Measurements from ENCODE around the gene GNG2.

GNG2 gene

GRCh38 chr14:51860164-51860824 is at the start of gene GNG2:
TSS of gene GNG2 (plus strand) at chr14:51860612. CDS start at chr14:51950679, 90,067 bp downstream.
- DNase-seq, result peak; percentile 99 to 100

GRCh38 chr14:51811706-51812105 is 48.7 kb upstream of the GNG2 start:
- no peak for DNase-seq

- DNase-seq, result no peak
These were observed 44.4 kb upstream of the GNG2 start for GRCh38 chr14:51816031-51816430.

GRCh38 chr14:51817326-51817725 is 43.1 kb upstream of the GNG2 start:
- no peak for DNase-seq

- no peak for DNase-seq
These were observed 41.5 kb upstream of the GNG2 start for GRCh38 chr14:51818748-51819380.

GRCh38 chr14:51821822-51822221 is 38.6 kb upstream of the GNG2 start:
- no peak for DNase-seq

GRCh38 chr14:51822499-51822898 is 37.9 kb upstream of the GNG2 start:
- DNase-seq, result no peak

GRCh38 chr14:51823706-51824105 is 36.7 kb upstream of the GNG2 start:
- no peak for DNase-seq

- DNase-seq, result no peak
These were observed 36.2 kb upstream of the GNG2 start for GRCh38 chr14:51824191-51824590.

- DNase-seq, result no peak
These were observed 34.5 kb upstream of the GNG2 start for GRCh38 chr14:51825926-51826325.

GRCh38 chr14:51828017-51828797 is 32.2 kb upstream of the GNG2 start:
- DNase-seq, result peak; percentile 63 to 80

- no peak for DNase-seq
These were observed 26.2 kb upstream of the GNG2 start for GRCh38 chr14:51834240-51834639.

- no peak for DNase-seq
These were observed 24.0 kb upstream of the GNG2 start for GRCh38 chr14:51836417-51836816.

GRCh38 chr14:51844081-51844881 is 16.1 kb upstream of the GNG2 start:
- no peak for DNase-seq

- no peak for DNase-seq
These were observed 14.6 kb upstream of the GNG2 start for GRCh38 chr14:51845811-51846210.

- DNase-seq, result peak; percentile 100
These were observed 13.6 kb upstream of the GNG2 start for GRCh38 chr14:51846631-51847488.

GRCh38 chr14:51847489-51847796 is 13.0 kb upstream of the GNG2 start:
- no peak for DNase-seq

- DNase-seq, result no peak
These were observed 12.3 kb upstream of the GNG2 start for GRCh38 chr14:51848120-51848519.

- DNase-seq, result no peak
These were observed 11.3 kb upstream of the GNG2 start for GRCh38 chr14:51849097-51849496.

- no peak for DNase-seq
These were observed 9.8 kb upstream of the GNG2 start for GRCh38 chr14:51850651-51851050.

GRCh38 chr14:51852541-51852940 is 7.9 kb upstream of the GNG2 start:
- no peak for DNase-seq

GRCh38 chr14:51855234-51855633 is 5.2 kb upstream of the GNG2 start:
- no peak for DNase-seq
